SK-N-SH treated with all-trans-retinoic acid at 6 μM for 48 hours (cell line): ENCODE results near the gene ZNF454.

ENCODE experiments used
- ATAC-seq: fragments of 200-7000 bp; cut with Tn5 transposase; 3 replicates; pipeline ENCODE4 v1.9.1; 2020; ENCODE audit warnings: mild to moderate bottlenecking, moderate library complexity
- ARNTL ChIP-seq: fragments of 450-650 bp; formaldehyde crosslinking; IDR thresholded peaks from 2 replicates; pipeline ENCODE4 v1.5.0; 2020; ENCODE audit warnings: low read depth, mild to moderate bottlenecking, moderate library complexity, borderline replicate concordance
- BACH2 ChIP-seq: fragments of 250-450 bp; sonication (Bioruptor Pico); IDR thresholded peaks from 2 replicates; pipeline ENCODE4 v1.9.0; 2021; ENCODE audit warnings: mild to moderate bottlenecking, borderline replicate concordance
- CREB5 ChIP-seq: fragments of 250-450 bp; sonication (Bioruptor Pico); IDR thresholded peaks from 2 replicates; pipeline ENCODE4 v1.5.1; 2020; ENCODE audit warnings: low read depth, mild to moderate bottlenecking, moderate library complexity
- CSDC2 ChIP-seq: fragments of 250-450 bp; sonication (Bioruptor Pico); IDR thresholded peaks from 2 replicates; pipeline ENCODE4 v1.5.0; 2020; ENCODE audit warnings: mild to moderate bottlenecking, moderate library complexity
- CSRNP3 ChIP-seq: fragments of 250-450 bp; sonication (Bioruptor Pico); IDR thresholded peaks from 2 replicates; pipeline ENCODE4 v1.5.1; 2021; ENCODE audit warnings: mild to moderate bottlenecking, moderate library complexity
- ESRRG ChIP-seq: fragments of 250-450 bp; sonication (Bioruptor Pico); IDR thresholded peaks from 2 replicates; pipeline ENCODE4 v1.6.1; 2021; ENCODE audit warnings: mild to moderate bottlenecking
- GLIS3 ChIP-seq: fragments of 250-450 bp; sonication (Bioruptor Pico); IDR thresholded peaks from 2 replicates; pipeline ENCODE4 v1.5.0; 2020; ENCODE audit warnings: mild to moderate bottlenecking, moderate library complexity
- ISL1 ChIP-seq: fragments of 250-450 bp; sonication (Bioruptor Pico); IDR thresholded peaks from 2 replicates; pipeline ENCODE4 v2.1.2; 2022; ENCODE audit warnings: mild to moderate bottlenecking, moderate library complexity
- OSR1 ChIP-seq: fragments of 250-450 bp; sonication (Bioruptor Pico); IDR thresholded peaks from 2 replicates; pipeline ENCODE4 v1.8.0; 2022; ENCODE audit warnings: moderate library complexity, mild to moderate bottlenecking, inconsistent platforms
- POU6F1 ChIP-seq: fragments of 250-450 bp; sonication (Bioruptor Pico); IDR thresholded peaks from 2 replicates; pipeline ENCODE4 v1.8.0; 2021; ENCODE audit warnings: low read depth, mild to moderate bottlenecking, moderate library complexity, borderline replicate concordance
- PPARA ChIP-seq: fragments of 250-450 bp; sonication (Bioruptor Pico); IDR thresholded peaks from 2 replicates; pipeline ENCODE4 v1.5.0; 2020; ENCODE audit warnings: mild to moderate bottlenecking, borderline replicate concordance
- RARB ChIP-seq: fragments of 250-450 bp; sonication (Bioruptor Pico); IDR thresholded peaks from 2 replicates; pipeline ENCODE4 v1.8.0; 2021; ENCODE audit warnings: mild to moderate bottlenecking, moderate library complexity
- SNAI2 ChIP-seq: fragments of 250-450 bp; sonication (Bioruptor Pico); IDR thresholded peaks from 2 replicates; pipeline ENCODE4 v1.5.0; 2020; ENCODE audit warnings: mild to moderate bottlenecking, moderate library complexity
- TCF4 ChIP-seq: fragments of 250-450 bp; sonication (Bioruptor Pico); IDR thresholded peaks from 2 replicates; pipeline ENCODE4 v1.8.0; 2021; ENCODE audit warnings: mild to moderate bottlenecking, moderate library complexity, borderline replicate concordance
- TOX ChIP-seq: fragments of 250-450 bp; sonication (Bioruptor Pico); IDR thresholded peaks from 2 replicates; pipeline ENCODE4 v1.8.0; 2021; ENCODE audit warnings: mild to moderate bottlenecking, moderate library complexity, borderline replicate concordance
- TSHZ2 ChIP-seq: fragments of 250-450 bp; sonication (Bioruptor Pico); IDR thresholded peaks from 2 replicates; pipeline ENCODE4 v1.5.0; 2020; ENCODE audit warnings: mild to moderate bottlenecking, moderate library complexity
- ZC3H10 ChIP-seq: fragments of 250-450 bp; sonication (Bioruptor Pico); IDR thresholded peaks from 2 replicates; pipeline ENCODE4 v1.5.1; 2021; ENCODE audit warnings: mild to moderate bottlenecking, moderate library complexity
- ZFP3 ChIP-seq: fragments of 250-450 bp; sonication (Bioruptor Pico); IDR thresholded peaks from 2 replicates; pipeline ENCODE4 v1.5.0; 2020; ENCODE audit warnings: mild to moderate bottlenecking, moderate library complexity
- ZNF565 ChIP-seq: fragments of 450-650 bp; formaldehyde crosslinking; conservative IDR thresholded peaks from 2 replicates; pipeline ENCODE4 v1.5.0; 2020; ENCODE audit warnings: low read depth, mild to moderate bottlenecking, moderate library complexity
- ZNF70 ChIP-seq: fragments of 450-650 bp; formaldehyde crosslinking; IDR thresholded peaks from 2 replicates; pipeline ENCODE4 v1.5.0; 2020; ENCODE audit warnings: mild to moderate bottlenecking, moderate library complexity
- ZNF8 ChIP-seq: fragments of 450-650 bp; formaldehyde crosslinking; IDR thresholded peaks from 2 replicates; pipeline ENCODE4 v1.5.0; 2020; ENCODE audit warnings: mild to moderate bottlenecking, moderate library complexity

The ZNF454 gene

GRCh38 chr5:178991190-178992145 lies 50.5 kb downstream of the ZNF454 start:
- no peak for TF ChIP-seq ARNTL (CRISPR knock-in tag)
- no peak for TF ChIP-seq CSDC2 (CRISPR knock-in tag)
- no peak for TF ChIP-seq ZFP3 (CRISPR knock-in tag)
- no peak for TF ChIP-seq TOX (CRISPR knock-in tag)
- no peak for TF ChIP-seq CREB5 (CRISPR knock-in tag)
- no peak for TF ChIP-seq ISL1
- TF ChIP-seq BACH2 (CRISPR knock-in tag), result no peak
- no peak for TF ChIP-seq TSHZ2 (CRISPR knock-in tag)
- TF ChIP-seq ZNF565, result no peak
- no peak for TF ChIP-seq PPARA (CRISPR knock-in tag)
- no peak for TF ChIP-seq ZNF70
- TF ChIP-seq CSRNP3 (CRISPR knock-in tag), result no peak
- no peak for TF ChIP-seq RARB (CRISPR knock-in tag)
- TF ChIP-seq ZC3H10 (CRISPR knock-in tag), result no peak
- TF ChIP-seq ZNF8, result no peak
- no peak for TF ChIP-seq ESRRG (CRISPR knock-in tag)
- no peak for TF ChIP-seq OSR1 (CRISPR knock-in tag)
- ATAC-seq, result no peak

GRCh38 chr5:178992291-178992895 lies 51.4 kb downstream of the ZNF454 start:
- no peak for TF ChIP-seq BACH2 (CRISPR knock-in tag)
- no peak for TF ChIP-seq GLIS3
- no peak for TF ChIP-seq CSRNP3 (CRISPR knock-in tag)
- TF ChIP-seq ESRRG (CRISPR knock-in tag), result no peak
- no peak for TF ChIP-seq SNAI2 (CRISPR knock-in tag)
- no peak for TF ChIP-seq TOX (CRISPR knock-in tag)
- TF ChIP-seq ZNF8, result no peak
- TF ChIP-seq ZNF565, result no peak
- TF ChIP-seq RARB (CRISPR knock-in tag), result no peak
- TF ChIP-seq CREB5 (CRISPR knock-in tag), result no peak
- TF ChIP-seq ISL1, result no peak
- TF ChIP-seq ZNF70, result no peak
- TF ChIP-seq ZFP3 (CRISPR knock-in tag), result no peak
- no peak for TF ChIP-seq PPARA (CRISPR knock-in tag)
- no peak for TF ChIP-seq POU6F1 (CRISPR knock-in tag)
- no peak for TF ChIP-seq OSR1 (CRISPR knock-in tag)
- TF ChIP-seq TSHZ2 (CRISPR knock-in tag), result no peak
- no peak for TF ChIP-seq TCF4 (CRISPR knock-in tag)
- ATAC-seq, result no peak
